A549 (cell line): ENCODE results near the gene GRK2. TPM values are rescaled to one million over a fixed set of nuclear protein-coding genes. Genes with fewer than 3 reads are reported as not detected.
A peak's percentile ranks its signal among the peaks of the same experiment; 100 is the strongest.

Source experiments
- ATAC-seq, 2 experiments: fragments of 200-7000 bp in 1 of 2; fragments of >200 bp in 1 of 2; cut with Nextera tagmentation in 1 of 2; cut with Tn5 transposase in 1 of 2; 3 replicates each; pipeline versions ENCODE4 v1.8.0 to v1.9.1; 2018 to 2020; ENCODE audit warnings: mild to moderate bottlenecking in 1 of 2, moderate library complexity in 1 of 2
- CTCF ChIA-PET: fragments of 300-600 bp; sonication (Branson Sonifier 250); formaldehyde crosslinking; extraction: SDS; loops from one replicate; lab custom pipeline; 2021; ENCODE audit warnings: antibody characterized with exemption, inconsistent platforms; lab: Yijun Ruan, JAX
- POLR2A ChIA-PET: fragments of 350-600 bp; formaldehyde crosslinking; extraction: SDS; loops from one replicate; lab custom pipeline; 2021; ENCODE audit warnings: antibody characterized with exemption, inconsistent platforms; lab: Yijun Ruan, JAX
- DNase-seq, 2 experiments: peaks; one replicate each; pipeline versions ENCODE4 v3.0.0 to v3.0.0-alpha.2; 2011 to 2016; ENCODE audit warnings: low read depth in 1 of 2, low spot score in 1 of 2
- FAIRE-seq: peaks from 2 replicates; lab custom pipeline; 2011; peaks lifted over from hg19 to GRCh38; lab: Jason Lieb, UNC
- H3K27ac ChIP-seq, 2 experiments: fragments of >200 bp; sonication (Bioruptor Twin); formaldehyde crosslinking; 3 replicates each; pipeline ENCODE4 v1.5.1; 2016 to 2017
- H3K4me1 ChIP-seq: fragments of >200 bp; sonication (Bioruptor Twin); formaldehyde crosslinking; 3 replicates; pipeline ENCODE4 v1.6.1; 2016
- H3K4me2 ChIP-seq: fragments of >200 bp; sonication (Bioruptor Twin); formaldehyde crosslinking; 3 replicates; pipeline ENCODE4 v1.6.1; 2016
- H3K4me3 ChIP-seq: fragments of >200 bp; sonication (Bioruptor Twin); formaldehyde crosslinking; 3 replicates; pipeline ENCODE4 v1.5.1; 2016
- H3K9me3 ChIP-seq: fragments of >200 bp; sonication (Bioruptor Twin); formaldehyde crosslinking; 3 replicates; pipeline ENCODE4 v1.6.1; 2016
- BHLHE40 ChIP-seq: IDR thresholded peaks from 2 replicates; pipeline ENCODE4 v1.6.1; 2012; ENCODE audit warnings: low read depth, low read length, inconsistent platforms
- CBX8 ChIP-seq: fragments of 200-600 bp; sonication (generic); IDR thresholded peaks from 2 replicates; pipeline ENCODE4 v1.6.1; 2016
- CEBPB ChIP-seq, 2 experiments: fragments of >200 bp in 1 of 2; sonication (Bioruptor Twin) in 1 of 2; formaldehyde crosslinking in 1 of 2; IDR thresholded peaks; 2 replicates each; pipeline ENCODE4 v1.6.1; 2012 to 2016
- CHD4 ChIP-seq: fragments of 200-600 bp; sonication (generic); IDR thresholded peaks from 2 replicates; pipeline ENCODE4 v1.6.1; 2016; ENCODE audit warnings: antibody characterized with exemption, mild to moderate bottlenecking, borderline replicate concordance
- FOSB ChIP-seq: fragments of 250-450 bp; sonication (Bioruptor Pico); IDR thresholded peaks from 2 replicates; pipeline ENCODE4 v1.5.0; 2020; ENCODE audit warnings: mild to moderate bottlenecking, moderate library complexity
- HOXA7 ChIP-seq: fragments of 250-450 bp; sonication (Bioruptor Pico); IDR thresholded peaks from 2 replicates; pipeline ENCODE4 v1.5.0; 2020; ENCODE audit warnings: mild to moderate bottlenecking, moderate library complexity
- MAX ChIP-seq: IDR thresholded peaks from 2 replicates; pipeline ENCODE4 v1.6.1; 2012
- MYC ChIP-seq: IDR thresholded peaks from 2 replicates; pipeline ENCODE4 v1.6.1; 2012; ENCODE audit warnings: mild to moderate bottlenecking, inconsistent platforms, low read length, improper control_type of control experiment, borderline replicate concordance
- PBX3 ChIP-seq: IDR thresholded peaks from 2 replicates; pipeline ENCODE4 v1.6.1; 2012
- RAD21 ChIP-seq, 2 experiments: fragments of >200 bp in 1 of 2; sonication (Bioruptor Twin) in 1 of 2; formaldehyde crosslinking in 1 of 2; IDR thresholded peaks in 1 of 2; conservative IDR thresholded peaks in 1 of 2; 2 replicates in 1 of 2; 3 replicates in 1 of 2; pipeline ENCODE4 v1.6.1; 2012 to 2018; ENCODE audit warnings: inconsistent platforms in 1 of 2
- SMC3 ChIP-seq: fragments of >200 bp; sonication (Bioruptor Twin); formaldehyde crosslinking; IDR thresholded peaks from 3 replicates; pipeline ENCODE4 v1.6.1; 2018; ENCODE audit warnings: inconsistent platforms
- WGBS: methylation state at CpG from one replicate; pipeline ENCODE4 v1.1.6; 2017; ENCODE audit errors: missing lambda C conversion rate; 5-methylcytosine and 5-hydroxymethylcytosine counted together
- polyA plus RNA-seq, 4 experiments: library from polyadenylated mRNA; depleted of rRNA in 3 of 4; stranded (reverse); fragments of >200 nt; fragmentation: RNase III in 1 of 4; extraction: RNeasy Plus Mini Kit Qiagen cat#74134 plus additional on column Dnase treatment in 1 of 4; gene quantifications; 2 replicates in 3 of 4; 3 replicates in 1 of 4; pipeline ENCODE4 v1.2.3, GENCODE V29; 2011 to 2017
- TF ChIP-seq, protein P1 (sequence below): fragments of >200 bp; sonication (Bioruptor Twin); formaldehyde crosslinking; IDR thresholded peaks from 3 replicates; pipeline ENCODE4 v1.5.1; 2016

GRK2 gene
- polyA plus RNA-seq, 2 of the 4 experiments (the other 2 are of a cell fraction): 20.5 to 29.7 TPM

DNA sequence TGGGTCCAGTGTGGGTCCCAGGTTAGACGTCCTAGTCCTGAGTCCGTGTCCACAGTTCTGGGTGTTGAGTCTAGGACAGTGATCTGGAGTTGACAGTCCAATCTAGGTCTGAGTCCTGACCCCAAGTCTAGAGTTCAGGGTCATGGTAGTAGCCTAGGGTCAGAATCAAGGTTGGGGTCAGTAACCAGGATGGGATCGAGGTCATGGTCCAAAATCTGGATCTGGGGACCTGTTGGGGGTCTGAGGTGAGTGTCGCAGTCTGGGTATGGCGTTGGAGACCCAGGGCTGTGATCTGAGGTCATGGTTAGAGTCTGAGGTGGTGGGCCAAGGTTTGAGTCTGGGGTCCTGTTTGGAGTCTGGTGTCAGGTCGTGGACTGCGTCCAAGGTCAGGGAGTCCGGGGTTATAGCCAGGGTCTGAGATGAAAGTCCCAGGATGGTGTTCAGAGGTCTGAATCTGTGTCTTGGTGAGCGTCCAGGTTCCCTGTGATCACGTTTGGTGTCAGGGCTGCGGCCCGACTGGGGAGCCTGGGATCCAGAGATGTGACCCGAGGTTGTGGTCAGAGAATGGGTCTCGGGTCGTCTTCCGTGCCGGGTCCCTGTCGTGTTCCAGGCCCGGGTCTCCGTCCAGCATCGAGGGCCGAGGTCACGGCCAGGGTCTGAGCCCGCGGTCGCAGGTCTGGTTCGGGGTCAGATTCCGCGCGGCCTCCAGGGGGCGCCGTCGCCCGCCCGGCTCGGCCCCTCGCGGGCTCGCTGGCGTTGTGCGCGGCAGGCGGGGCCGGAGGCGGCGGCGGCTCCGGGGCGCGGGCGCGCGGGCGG lies 432 bp upstream of the GRK2 start:
- TF ChIP-seq BHLHE40: no peak
- peak; percentile 51 to 52; a peak in 3 of 5 replicates for TF ChIP-seq RAD21 (conservative IDR thresholded peaks at IDR 0.05 in 1 of 2, IDR thresholded peaks at IDR 0.05 in 1 of 2)
- TF ChIP-seq MAX: peak; percentile 28; the same call in 1 of the 2 replicates
- peak; percentile 38; the same call in 1 of the 2 replicates for TF ChIP-seq MYC
- peak; percentile 65 for TF ChIP-seq SMC3
- TF ChIP-seq HOXA7 (CRISPR knock-in tag): no peak
- TF ChIP-seq, protein P1, sequence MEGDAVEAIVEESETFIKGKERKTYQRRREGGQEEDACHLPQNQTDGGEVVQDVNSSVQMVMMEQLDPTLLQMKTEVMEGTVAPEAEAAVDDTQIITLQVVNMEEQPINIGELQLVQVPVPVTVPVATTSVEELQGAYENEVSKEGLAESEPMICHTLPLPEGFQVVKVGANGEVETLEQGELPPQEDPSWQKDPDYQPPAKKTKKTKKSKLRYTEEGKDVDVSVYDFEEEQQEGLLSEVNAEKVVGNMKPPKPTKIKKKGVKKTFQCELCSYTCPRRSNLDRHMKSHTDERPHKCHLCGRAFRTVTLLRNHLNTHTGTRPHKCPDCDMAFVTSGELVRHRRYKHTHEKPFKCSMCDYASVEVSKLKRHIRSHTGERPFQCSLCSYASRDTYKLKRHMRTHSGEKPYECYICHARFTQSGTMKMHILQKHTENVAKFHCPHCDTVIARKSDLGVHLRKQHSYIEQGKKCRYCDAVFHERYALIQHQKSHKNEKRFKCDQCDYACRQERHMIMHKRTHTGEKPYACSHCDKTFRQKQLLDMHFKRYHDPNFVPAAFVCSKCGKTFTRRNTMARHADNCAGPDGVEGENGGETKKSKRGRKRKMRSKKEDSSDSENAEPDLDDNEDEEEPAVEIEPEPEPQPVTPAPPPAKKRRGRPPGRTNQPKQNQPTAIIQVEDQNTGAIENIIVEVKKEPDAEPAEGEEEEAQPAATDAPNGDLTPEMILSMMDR: peak; percentile 79
- FAIRE-seq (no peak), ATAC-seq (peak; percentile 60 to 69), DNase-seq (peak; percentile 55 to 76)
- 17% methylated on average over 22 of the region's 54 CpGs for WGBS
- H3K4me3 ChIP-seq: peak overlapping the region; percentile 89
- H3K4me2 ChIP-seq: peak overlapping the region; percentile 66
- POLR2A ChIA-PET: interaction anchor here (0.6 to 1.4 kb wide), 4 partner anchors 21 to 52 kb away, joined by 3 to 11 read pairs (median 4); no protein-coding TSS in a partner anchor
- CTCF ChIA-PET: interaction anchor here (0.8 to 4.9 kb wide), 12 partner anchors 13 to 240 kb away, joined by 3 to 178 read pairs (median 4); partner anchors contain the start of gene SSH3
- peaks cover 40% of the 10 kb centered on the region for H3K4me1 ChIP-seq
- no peaks in the 10 kb centered on the region for H3K9me3 ChIP-seq
- peak overlapping the region; percentile 92 to 100; a peak in 5 of 6 replicates for H3K27ac ChIP-seq

DNA sequence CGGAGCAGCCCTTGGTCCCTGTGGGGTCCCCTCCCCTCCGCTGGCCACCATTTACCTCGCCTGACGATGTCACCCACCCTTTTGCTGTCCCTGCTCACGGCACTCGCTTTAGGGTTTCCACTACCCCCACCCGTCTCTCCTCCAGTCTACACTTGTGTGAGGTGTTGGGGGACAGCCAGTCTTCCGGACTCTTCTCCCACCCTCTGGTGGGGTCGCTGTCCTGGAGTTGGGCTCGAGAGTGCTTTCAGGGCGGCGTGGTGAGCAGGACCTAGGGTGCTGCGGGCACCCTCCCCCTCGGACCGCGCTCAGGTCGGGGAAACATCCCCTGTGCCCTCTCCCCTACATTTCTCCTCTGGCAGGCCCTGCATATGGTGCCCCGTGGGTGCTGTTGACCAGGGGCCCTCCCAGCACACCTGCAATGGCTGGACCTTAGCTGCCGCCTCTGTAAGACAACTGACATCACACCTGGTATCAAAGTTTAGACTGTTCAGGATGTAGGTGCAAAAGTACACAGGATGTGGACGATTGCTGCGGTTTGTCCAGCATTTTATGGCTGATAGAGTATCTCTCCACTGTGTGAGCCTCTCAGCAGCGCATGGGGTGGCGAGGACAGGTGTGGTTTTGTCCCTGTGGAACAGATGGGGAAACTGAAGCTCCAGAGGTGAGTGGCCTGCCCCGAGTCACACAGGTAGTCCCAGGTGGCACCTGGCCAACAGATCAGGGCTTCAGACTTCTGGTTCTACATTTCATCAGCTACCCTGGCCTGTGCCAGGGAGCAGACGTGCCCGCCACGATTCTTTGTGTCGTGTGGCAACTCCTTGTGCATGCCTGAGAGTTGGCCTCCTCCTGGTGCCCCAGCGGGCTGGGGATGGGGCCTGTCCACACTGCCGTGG lies 1.2 kb downstream of the GRK2 start:
- WGBS: 51% methylated on average over 28 of the region's 30 CpGs
- H3K9me3 ChIP-seq: no peaks in the 10 kb centered on the region
- peak overlapping the region; percentile 92 to 100 for H3K27ac ChIP-seq
- POLR2A ChIA-PET: interaction anchor here (0.9 to 1.4 kb wide), 4 partner anchors 19 to 186 kb away, joined by 3 to 11 read pairs (median 4); no protein-coding TSS in a partner anchor
- FAIRE-seq: no peak
- no peak; a peak in 1 of 6 replicates for ATAC-seq
- TF ChIP-seq FOSB (no peak), CBX8 (no peak), CHD4 (0 out of 2 replicates have a peak, but pooled peaks have one; percentile 32)
- peak overlapping the region; percentile 89 for H3K4me3 ChIP-seq
- H3K4me1 ChIP-seq: peaks cover 32% of the 10 kb centered on the region
- H3K4me2 ChIP-seq: peak overlapping the region; percentile 91
- CTCF ChIA-PET: interaction anchor here (0.5 to 2.6 kb wide), 18 partner anchors 10 to 187 kb away, joined by 3 to 26 read pairs (median 4); partner anchors contain the start of genes ANKRD13D, KDM2A and SSH3
- DNase-seq: no peak

DNA sequence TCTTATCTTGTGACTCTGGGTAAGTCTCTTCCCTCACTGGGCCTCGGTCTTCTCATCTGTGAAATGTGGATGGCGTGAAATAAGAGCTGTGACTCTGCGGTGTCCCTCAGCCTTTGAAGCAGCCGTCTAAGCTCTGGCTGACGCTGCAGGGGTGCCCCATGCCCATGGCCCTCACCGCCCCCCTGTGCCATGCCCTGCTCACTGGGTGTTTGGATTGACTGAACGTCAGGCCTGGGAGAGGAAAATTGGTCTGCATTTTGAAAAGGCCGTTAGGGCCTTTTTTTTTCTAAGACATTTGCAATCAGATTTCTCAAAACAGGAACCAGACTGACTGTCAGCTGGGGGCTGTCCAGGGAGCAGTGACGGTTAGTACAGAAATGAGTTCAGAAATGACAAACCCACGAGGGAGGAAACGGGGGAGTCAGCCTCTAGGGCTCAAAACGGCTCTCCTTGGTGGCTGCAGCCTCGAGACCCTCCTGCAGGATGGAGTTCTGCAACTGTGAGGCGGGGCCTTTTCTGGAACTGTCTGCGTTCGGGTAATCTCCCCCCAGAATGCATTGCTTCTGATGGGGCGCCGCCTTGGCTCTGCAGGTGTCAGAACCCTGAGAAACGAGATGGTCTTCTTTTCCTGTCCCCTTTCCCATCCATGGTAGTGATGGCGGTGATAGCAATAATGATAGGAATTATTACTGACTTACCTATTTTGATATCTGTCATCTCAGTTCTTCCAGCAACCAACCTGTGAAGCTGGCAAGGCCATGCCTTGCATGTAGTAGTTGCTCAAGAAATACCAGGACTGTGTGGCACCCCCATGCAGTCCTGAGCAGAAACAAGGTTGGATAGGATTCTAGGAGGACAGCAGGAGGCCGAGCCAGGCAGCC lies 2.0 kb downstream of the GRK2 start:
- no peak for ATAC-seq
- no peak for DNase-seq
- Histone ChIP-seq H3K4me2 (peak overlapping the region; percentile 91), H3K27ac (peak overlapping the region in 1 of 2 experiments; percentile 100; a peak in 1 of 6 replicates), H3K4me3 (no peak overlapping the region), H3K9me3 (no peaks in the 10 kb centered on the region), H3K4me1 (peaks cover 23% of the 10 kb centered on the region)
- WGBS: 90% methylated on average over 21 of the region's 21 CpGs
- ChIA-PET CTCF (interaction anchor here (0.8 to 2.6 kb wide), 10 partner anchors 9 to 188 kb away, joined by 3 to 26 read pairs (median 4); partner anchors contain the start of genes KDM2A and SSH3), POLR2A (no interaction called here)
- FAIRE-seq: no peak
- TF ChIP-seq, protein P1: no peak
- TF ChIP-seq PBX3: no peak
- no peak for TF ChIP-seq CEBPB (IDR thresholded peaks at IDR 0.05)
